Stimulated activated CD8-positive, alpha-beta memory T cell treated with anti-CD3 and anti-CD28 coated beads, Interleukin-15, amount 100 ng/mL, for 48 hours (primary cell): Measurements from ENCODE around the gene ZBED3.

ENCODE experiments used
- DNase-seq, 2 donors: peaks; one replicate each; pipeline ENCODE4 v3.0.0-alpha.2; 2020; ENCODE audit warnings: low read depth in 2 of 2

ZBED3 gene

DNA sequence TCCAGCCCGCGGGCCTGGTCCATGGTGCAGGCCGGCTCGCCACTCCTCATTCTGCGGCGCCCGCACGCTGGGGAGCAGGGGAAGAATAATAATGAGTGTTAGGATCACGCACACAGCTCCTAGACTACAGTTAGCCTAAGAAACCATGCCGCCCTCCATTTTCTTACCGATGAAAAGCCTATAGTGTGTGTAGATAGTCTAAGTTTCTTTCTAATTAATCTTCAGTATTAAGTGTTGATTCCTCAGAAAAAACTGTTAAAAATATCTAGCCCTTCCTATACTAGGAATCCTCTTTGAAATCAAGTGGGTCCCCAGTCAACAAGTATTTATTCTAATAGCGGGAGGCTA, 9.3 kb downstream of the ZBED3 start:
- no peak for DNase-seq

GRCh38 chr5:77076961-77077828, 9.9 kb downstream of the ZBED3 start:
- peak; percentile 39 to 50 for DNase-seq

DNA sequence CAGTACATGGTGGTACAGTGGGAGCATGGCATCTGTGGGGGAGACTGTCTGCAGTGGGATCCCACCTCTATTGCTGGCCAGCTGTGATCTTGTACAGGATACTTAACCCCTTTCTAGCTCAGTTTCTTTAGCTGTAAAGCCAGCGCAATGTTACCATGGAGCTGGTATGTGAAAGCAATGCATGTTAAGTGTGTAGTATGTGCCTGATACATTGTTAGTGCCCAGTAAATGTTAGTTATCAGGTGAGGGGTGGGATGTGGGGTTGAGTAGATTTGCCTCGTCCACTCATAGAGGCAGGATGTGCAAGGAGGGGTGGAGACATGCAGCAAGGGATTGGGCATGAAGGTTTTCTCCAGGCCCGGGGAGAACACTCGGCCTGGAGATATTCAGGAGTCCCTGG, 12.3 kb downstream of the ZBED3 start:
- no peak for DNase-seq

DNA sequence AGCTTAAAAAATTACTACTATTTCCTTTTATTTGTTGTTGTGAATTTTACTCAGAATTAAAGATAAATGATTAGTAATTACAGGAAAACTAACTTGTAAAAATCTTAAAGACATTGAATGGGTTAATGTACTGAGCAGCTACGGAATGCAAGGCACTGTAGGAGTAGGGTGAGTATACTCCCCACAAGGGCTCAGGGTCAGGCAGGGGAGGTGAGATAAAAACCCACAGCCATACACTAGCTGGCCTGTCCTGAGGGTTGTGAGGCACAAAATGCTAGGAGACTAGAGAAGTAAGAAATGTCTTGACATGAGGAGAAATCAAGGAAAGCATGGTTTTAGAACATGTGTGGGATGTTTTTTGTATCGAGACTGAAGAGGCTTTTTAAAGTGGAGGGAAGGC, 13.4 kb downstream of the ZBED3 start:
- DNase-seq = no peak

- DNase-seq = no peak
Measured at GRCh38 chr5:77066823-77067442, 20.2 kb downstream of the ZBED3 start.

GRCh38 chr5:77066184-77066583, 20.9 kb downstream of the ZBED3 start:
- no peak for DNase-seq

DNA sequence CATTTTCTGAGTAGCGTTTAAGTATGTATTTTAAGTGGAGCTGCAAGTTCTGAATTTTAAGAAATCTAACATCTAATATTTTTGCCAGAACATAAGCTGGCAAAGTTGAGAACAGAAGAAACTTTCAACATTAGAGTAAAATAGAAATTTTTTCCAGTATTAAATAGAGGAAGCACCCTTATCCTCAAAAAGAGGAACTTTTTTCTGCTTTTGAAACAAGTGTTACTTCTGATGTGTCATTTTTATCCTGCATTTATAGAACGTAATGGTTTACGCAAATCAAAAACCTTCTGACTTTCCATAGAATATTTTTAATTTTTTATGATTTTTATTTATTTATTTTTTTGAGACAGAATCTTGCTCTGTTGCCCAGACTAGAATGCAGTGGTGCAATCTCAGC, 21.8 kb downstream of the ZBED3 start:
- no peak for DNase-seq

GRCh38 chr5:77064040-77064439, 23.0 kb downstream of the ZBED3 start:
- no peak for DNase-seq

DNA sequence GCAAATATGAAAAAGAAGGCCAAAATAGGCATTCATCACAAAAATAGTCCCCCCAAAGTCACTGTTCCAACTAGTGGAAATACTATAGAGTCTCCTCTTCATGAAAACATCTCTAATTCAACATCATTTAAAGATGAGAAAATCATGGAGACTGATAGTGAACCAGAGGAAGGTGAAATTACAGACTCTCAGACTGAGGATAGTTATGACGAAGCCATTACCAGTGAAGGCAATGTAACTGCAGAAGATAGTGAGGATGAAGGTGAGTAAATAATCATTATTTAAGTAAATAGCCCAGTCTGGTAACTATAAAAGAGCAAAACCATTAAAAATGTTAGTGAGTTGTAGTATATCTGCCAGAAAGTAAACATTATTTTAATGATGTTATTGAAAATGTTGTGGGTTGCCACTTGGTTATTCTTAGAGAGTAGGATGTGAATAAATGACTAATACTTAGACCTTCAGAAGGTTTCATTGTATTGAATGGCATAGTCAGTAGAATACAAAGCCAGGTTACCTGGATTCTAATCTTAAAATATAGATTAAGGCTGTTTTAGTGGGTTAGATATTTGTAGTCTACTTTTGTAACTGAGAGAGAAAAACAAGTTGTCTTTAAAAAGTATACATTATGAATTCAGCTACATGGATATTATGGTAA, 40.5 kb downstream of the ZBED3 start:
- DNase-seq = no peak

DNA sequence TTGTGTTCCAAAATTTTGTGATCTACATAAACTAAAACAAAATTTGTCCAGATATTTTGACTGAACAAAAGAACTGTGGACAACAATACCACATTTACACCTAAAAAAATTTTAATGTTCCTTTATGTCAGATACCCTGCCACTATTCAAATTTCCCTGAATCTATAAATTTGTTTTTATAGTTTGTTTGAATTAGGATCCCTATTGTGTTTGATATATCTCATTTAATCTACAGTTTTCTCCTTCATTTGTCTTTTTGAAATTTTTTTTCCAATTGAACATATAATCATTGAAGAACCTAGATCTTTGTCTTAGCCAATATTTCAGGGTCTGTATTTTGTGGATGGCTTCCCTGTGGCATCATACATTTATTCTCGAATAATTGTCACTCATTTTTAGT, 51.1 kb downstream of the ZBED3 start:
- DNase-seq = no peak

DNA sequence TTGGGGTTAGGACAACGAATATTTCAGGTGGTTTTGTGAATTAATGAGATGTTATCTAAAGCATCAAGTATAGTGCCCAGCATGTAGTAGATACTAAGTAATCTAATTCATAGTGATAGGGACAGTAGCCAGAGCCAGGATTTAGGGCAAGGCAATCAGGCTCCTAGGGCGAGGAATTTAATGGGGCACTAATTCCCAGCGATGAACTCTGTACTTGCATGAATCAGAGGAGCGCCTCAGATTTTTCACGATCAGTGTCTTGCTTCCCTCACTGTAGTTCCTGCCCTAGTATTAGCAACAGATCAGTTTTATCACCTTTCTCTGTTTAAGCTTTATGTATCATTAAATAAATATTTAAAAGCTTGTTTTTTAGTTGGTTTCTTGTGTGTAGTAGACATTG, 53.7 kb downstream of the ZBED3 start:
- no peak for DNase-seq

GRCh38 chr5:77032635-77033034, 54.5 kb downstream of the ZBED3 start:
- DNase-seq = no peak

DNA sequence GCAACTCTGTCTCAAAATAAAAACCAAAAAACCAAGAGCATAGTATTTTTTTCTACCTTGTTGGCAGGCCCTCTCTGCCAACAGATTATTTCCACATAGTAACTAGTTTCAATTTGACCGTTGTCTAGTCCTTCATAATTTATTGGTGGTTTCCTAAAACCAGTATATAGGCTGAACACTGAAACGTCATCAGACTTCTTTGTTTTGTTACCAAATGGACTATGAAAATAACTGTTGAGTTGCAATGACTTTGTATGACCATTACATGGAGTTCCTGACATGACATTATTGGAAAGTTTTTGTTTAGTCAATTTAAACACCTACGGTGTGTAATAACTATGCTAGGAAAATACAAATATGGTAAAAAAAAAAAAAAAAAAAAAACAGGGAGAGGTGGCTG, 55.2 kb downstream of the ZBED3 start:
- DNase-seq = no peak

DNA sequence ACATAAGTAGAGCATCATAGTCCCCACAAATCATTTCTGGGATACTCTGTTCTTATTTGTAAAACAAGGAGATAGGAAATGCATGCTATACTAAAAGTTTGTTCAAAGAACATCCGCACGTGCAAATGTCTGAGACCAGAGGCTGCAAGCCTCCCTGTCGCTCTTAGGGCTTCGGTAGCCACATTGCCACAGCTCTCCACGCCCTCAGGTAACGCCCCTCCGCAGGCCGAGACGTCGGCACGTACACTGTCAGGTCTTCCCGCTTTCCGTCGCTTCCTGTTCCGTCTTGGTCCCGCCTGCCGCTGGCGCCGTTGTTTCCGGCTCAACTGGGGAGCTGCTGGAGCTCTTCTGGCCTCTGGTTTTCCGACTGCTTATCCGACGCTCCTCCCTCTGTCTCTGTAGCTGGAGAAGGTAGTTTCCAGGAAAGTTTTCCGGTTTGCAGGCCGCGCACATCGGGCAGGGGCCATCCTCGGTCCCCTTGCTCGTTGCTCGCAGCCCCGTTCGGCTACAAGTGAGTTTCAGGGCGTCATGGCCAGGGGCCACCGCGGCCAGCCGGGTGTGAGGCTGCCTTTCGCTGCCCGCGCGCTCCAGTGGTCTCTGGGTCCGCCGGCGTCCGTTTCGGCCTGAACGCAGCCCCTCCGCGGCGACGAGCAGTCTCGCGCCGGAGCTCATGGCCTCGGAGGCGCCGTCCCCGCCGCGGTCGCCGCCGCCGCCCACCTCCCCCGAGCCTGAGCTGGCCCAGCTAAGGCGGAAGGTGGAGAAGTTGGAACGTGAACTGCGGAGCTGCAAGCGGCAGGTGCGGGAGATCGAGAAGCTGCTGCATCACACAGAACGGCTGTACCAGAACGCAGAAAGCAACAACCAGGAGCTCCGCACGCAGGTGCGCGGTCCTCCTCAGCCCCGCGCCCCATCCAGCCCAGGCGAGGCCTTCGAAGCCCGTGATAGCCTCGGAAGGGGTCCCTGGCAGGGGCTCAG, 56.7 kb downstream of the ZBED3 start, which contains the start of gene AGGF1:
TSS of gene AGGF1 (plus strand) at position 308 of the 975 bp plus-strand sequence. CDS start at position 671, 363 bp downstream.
- peak; percentile 86 to 89 for DNase-seq

GRCh38 chr5:77029376-77029885, 57.7 kb downstream of the ZBED3 start:
- no peak for DNase-seq

DNA sequence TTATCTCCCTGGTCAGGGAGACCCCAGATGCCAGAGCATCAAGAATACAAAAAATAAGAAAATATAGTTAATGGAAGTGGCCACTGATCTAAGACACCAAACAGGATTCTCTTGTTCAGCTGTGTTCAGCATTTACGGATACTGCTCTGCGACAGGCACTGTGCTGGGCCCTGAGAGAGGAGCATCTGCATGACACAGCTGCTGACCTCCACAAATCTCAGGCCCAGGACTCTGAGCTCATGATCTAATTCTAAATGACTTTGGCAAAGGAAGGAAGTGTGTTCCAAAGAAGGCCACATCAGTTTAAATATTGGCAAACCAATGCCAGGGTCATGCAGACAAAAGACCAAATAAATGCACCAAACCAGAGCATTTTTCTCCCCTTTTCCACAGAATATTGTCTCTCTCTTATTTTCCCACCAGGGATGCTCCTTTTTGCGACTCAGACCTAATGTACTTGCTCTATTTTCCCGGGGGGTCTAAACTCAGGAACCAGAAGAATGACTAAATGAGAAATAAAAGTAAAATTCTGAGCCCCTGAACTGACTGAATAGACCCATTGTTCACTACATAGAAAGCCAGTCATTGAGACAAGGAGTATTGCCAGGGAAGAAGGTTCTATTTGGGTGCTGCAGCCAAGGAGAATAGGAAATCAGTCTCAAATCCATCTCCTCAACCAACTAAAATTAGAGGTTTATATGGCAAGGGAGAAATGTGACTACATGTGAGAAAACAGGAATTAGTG, 58.3 kb downstream of the ZBED3 start:
- no peak for DNase-seq

GRCh38 chr5:77024490-77024889, 62.6 kb downstream of the ZBED3 start:
- DNase-seq = no peak

DNA sequence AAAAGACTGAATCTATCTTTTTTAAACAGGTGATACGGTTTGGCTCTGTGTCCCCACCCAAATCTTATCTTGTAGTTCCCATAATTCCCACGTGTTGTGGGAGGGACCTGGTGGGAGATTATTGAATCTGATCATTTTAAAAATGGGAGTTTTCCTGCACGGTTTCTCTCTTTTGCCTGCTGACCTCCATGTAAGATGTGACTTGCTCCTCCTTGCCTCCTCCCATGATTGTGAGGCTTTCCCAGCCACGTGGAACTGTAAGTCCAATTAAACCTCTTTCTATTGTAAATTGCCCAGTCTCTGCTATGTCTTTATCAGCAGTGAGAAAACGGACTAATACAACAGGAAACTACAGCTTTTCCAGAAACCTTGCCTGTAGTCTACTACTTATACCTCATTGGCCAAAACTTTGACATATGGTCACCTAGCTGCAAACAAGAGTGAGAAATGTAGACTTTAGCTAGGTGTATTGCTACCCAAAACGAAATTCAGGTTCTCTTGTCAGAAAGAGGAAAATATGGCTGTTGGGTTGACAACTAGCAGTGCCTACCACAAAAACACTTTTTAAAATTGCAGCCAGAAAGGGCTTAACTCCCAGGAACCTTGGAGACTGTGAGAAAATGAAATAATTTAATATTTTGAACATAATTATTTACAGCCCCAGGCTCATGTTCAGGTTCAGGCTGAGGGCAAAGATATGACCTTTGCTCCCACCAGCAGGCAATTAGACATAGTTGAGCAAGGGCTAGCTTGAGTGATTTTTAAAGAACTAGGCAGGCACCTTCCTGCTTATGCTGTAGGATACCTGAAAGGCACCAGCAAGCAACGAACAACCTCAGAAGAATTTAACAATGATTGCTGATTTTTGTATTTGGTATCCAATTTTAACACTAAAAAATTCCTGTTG, 64.3 kb downstream of the ZBED3 start:
- no peak for DNase-seq
